ENCODE results near the gene HOXD3. TPM values are rescaled to one million over a fixed set of nuclear protein-coding genes. Genes with fewer than 3 reads are reported as not detected.
A peak's percentile ranks its signal among the peaks of the same experiment; 100 is the strongest.

HOXD3 gene
- total and polyA plus RNA-seq, 4 donors, result 0.07 to 2.5 (median 0.64) TPM

DNA sequence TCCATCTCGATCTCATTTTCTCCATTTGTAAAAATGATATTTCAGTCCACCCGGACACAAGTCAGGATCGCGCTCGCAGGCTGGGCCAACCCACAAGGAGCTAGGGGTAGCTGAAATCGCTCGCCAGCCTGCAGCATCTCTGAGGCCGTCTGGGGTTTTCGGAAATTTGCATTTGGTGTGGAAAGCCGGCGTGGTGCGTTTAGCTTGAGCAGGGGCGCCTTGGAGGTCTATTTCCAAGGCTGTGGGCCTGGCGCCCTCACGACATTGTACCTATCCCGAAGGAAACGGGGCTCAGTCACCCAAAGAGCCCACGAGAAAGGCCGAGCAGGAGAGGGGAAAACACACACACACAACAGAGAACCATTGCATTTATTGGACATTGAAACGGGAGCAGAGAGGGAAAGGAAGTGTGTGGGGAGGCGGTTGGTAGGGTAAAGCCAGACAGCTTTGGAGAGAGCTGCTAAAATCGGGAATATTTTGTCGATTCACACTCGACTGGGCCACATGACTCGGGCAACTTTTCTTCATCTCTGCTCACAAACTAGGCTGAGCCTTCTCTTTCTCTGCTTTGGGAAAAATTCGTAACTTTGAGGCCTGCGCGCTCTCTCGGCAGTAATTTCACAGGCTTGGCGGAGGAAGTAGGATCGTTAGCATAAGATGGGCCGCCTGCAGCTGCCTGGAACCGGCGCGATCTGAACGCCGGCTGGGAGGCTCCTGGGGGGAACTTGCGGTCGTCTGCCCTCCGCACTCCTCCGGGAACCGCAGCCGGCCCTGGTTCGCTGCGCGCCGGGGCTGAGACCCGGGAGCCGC, 28.7 kb upstream of the HOXD3 start:
- Histone ChIP-seq H3K4me1 (ENCODE audit: control insufficient read depth in 5 of 5, insufficient read depth in 5 of 5, low read length in 5 of 5) (peaks cover 0 to 9% (median 5%) of the 10 kb centered on the region in 5 donors), H3K27ac (ENCODE audit: low read depth in 1 of 2, low read length in 1 of 2) (no peak overlapping the region), H3K4me3 (no peak overlapping the region), H3K9ac (ENCODE audit: insufficient read depth in 1 of 2, low read length in 2 of 2) (no peak overlapping the region), H3K36me3 (ENCODE audit: control insufficient read depth in 4 of 4, insufficient read depth in 4 of 4, low read length in 4 of 4) (no peaks in the 10 kb centered on the region), H3K27me3 (ENCODE audit: control insufficient read depth in 3 of 3, insufficient read depth in 3 of 3, low read length in 2 of 3) (peaks cover 23 to 89% (median 88%) of the 10 kb centered on the region in 3 donors), H3K9me3 (ENCODE audit: control insufficient read depth in 4 of 4, insufficient read depth in 3 of 4, low read length in 3 of 4) (peaks cover 0 to 4% (median 0%) of the 10 kb centered on the region in 4 donors)
- no peak for ATAC-seq (ENCODE audit: insufficient read depth, low FRiP score)
- 8 to 13% methylated on average over 49 of the region's 49 CpGs for WGBS, 2 donors
- TF ChIP-seq, protein P1, sequence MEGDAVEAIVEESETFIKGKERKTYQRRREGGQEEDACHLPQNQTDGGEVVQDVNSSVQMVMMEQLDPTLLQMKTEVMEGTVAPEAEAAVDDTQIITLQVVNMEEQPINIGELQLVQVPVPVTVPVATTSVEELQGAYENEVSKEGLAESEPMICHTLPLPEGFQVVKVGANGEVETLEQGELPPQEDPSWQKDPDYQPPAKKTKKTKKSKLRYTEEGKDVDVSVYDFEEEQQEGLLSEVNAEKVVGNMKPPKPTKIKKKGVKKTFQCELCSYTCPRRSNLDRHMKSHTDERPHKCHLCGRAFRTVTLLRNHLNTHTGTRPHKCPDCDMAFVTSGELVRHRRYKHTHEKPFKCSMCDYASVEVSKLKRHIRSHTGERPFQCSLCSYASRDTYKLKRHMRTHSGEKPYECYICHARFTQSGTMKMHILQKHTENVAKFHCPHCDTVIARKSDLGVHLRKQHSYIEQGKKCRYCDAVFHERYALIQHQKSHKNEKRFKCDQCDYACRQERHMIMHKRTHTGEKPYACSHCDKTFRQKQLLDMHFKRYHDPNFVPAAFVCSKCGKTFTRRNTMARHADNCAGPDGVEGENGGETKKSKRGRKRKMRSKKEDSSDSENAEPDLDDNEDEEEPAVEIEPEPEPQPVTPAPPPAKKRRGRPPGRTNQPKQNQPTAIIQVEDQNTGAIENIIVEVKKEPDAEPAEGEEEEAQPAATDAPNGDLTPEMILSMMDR (IDR thresholded peaks at IDR 0.05; ENCODE audit: control extremely low read depth, extremely low read depth), result no peak
- DNase-seq, result peak; percentile 59 to 73 (median 68)

DNA sequence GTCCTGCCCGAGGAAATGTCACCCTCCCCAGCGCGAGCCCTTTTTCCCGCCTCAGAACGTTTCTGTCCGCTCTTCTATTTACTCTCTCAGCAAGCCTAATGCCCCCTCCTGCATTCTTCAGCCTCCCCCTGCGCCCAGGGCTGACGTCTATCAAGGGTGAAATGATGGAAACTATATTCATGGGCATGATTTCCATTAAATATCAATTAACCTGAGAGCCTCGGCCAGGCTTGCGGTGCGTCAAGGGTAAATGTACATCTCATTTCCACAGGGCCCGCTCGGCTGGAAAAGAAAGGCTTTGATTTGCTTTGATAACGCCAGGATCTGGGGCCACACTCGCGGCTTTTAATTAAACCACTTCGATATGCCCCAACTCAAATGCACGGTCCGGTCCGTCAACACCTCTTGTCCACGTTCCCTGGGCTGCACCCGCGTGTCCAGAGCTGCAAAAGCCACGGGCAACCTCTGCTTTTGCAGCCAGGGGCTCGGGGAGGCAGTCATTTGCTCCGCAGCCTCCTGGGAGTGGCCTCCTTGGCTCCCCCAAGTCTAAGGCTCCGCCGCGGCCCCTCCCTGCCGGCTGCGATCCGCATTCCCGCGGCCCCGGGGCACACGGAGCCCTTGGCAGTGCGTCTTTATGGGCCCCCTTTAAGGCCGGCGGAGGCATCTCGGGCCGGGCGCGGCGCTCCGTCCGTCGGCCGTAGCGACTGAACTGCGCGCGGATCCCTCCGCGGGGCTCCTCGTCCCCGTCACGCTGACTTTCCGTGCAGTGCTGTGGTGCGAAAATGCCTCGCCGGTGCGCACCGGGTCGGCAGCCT, 27.9 kb upstream of the HOXD3 start, which contains the start of gene HOXD8:
Gene HOXD8, plus strand, starts transcription at position 724 of the 815 bp plus-strand sequence. CDS start 662 bp downstream, outside the sequence.
- Histone ChIP-seq H3K9me3 (ENCODE audit: control insufficient read depth in 4 of 4, insufficient read depth in 3 of 4, low read length in 3 of 4) (peaks cover 0 to 4% (median 0%) of the 10 kb centered on the region in 4 donors), H3K4me1 (ENCODE audit: control insufficient read depth in 5 of 5, insufficient read depth in 5 of 5, low read length in 5 of 5) (peaks cover 0 to 8% (median 5%) of the 10 kb centered on the region in 5 donors), H3K36me3 (ENCODE audit: control insufficient read depth in 4 of 4, insufficient read depth in 4 of 4, low read length in 4 of 4) (no peaks in the 10 kb centered on the region), H3K4me3 (no peak within 1 kb of the TSS), H3K9ac (ENCODE audit: insufficient read depth in 1 of 2, low read length in 2 of 2) (no peak within 1 kb of the TSS), H3K27me3 (ENCODE audit: control insufficient read depth in 3 of 3, insufficient read depth in 3 of 3, low read length in 2 of 3) (peaks cover 23 to 89% (median 88%) of the 10 kb centered on the region in 3 donors), H3K27ac (ENCODE audit: low read depth in 1 of 2, low read length in 1 of 2) (no peak within 1 kb of the TSS)
- WGBS, 2 donors, result 3 to 4% methylated on average over 62 to 64 of the region's 64 CpGs
- TF ChIP-seq, protein P1 (IDR thresholded peaks at IDR 0.05; ENCODE audit: control extremely low read depth, extremely low read depth), result no peak
- ATAC-seq (ENCODE audit: insufficient read depth, low FRiP score) (no peak), DNase-seq (peak in 2 of 3 donors; percentile 66 to 76)

DNA sequence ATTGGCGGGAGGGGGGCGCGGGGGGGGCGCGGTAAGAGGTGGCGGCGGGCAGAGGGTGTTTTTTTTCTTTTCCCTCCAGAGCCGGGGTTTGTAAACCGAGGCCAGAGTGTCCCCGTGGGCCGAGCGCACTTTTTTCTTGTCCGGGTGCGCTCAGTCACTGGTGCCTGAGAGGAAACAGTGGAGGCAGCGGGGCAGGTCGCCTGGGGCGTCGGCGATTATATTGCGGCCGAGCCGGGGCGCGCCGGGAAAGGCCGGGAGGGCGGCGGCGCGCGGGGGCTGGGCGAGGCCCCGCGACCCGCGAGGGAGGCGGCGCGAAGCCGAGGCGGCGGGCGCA, 27.3 kb upstream of the HOXD3 start:
- Histone ChIP-seq H3K9me3 (ENCODE audit: control insufficient read depth in 4 of 4, insufficient read depth in 3 of 4, low read length in 3 of 4) (peaks cover 0 to 4% (median 0%) of the 10 kb centered on the region in 4 donors), H3K4me1 (ENCODE audit: control insufficient read depth in 5 of 5, insufficient read depth in 5 of 5, low read length in 5 of 5) (peaks cover 0 to 8% (median 5%) of the 10 kb centered on the region in 5 donors), H3K9ac (ENCODE audit: insufficient read depth in 1 of 2, low read length in 2 of 2) (no peak overlapping the region), H3K27me3 (ENCODE audit: control insufficient read depth in 3 of 3, insufficient read depth in 3 of 3, low read length in 2 of 3) (peaks cover 20 to 89% (median 88%) of the 10 kb centered on the region in 3 donors), H3K4me3 (no peak overlapping the region), H3K36me3 (ENCODE audit: control insufficient read depth in 4 of 4, insufficient read depth in 4 of 4, low read length in 4 of 4) (no peaks in the 10 kb centered on the region), H3K27ac (ENCODE audit: low read depth in 1 of 2, low read length in 1 of 2) (no peak overlapping the region)
- TF ChIP-seq, protein P1 (IDR thresholded peaks at IDR 0.05; ENCODE audit: control extremely low read depth, extremely low read depth), result no peak
- DNase-seq (no peak), ATAC-seq (ENCODE audit: insufficient read depth, low FRiP score) (peak; percentile 21)
- 2 to 3% methylated on average over 35 to 43 of the region's 43 CpGs for WGBS, 2 donors

Measured in lung (tissue), 12 donors.